ENCODE results near the gene RIGI. TPM values are rescaled to one million over a fixed set of nuclear protein-coding genes. Genes with fewer than 3 reads are reported as not detected.

Gene RIGI
- total and polyA plus RNA-seq, 2 of the 13 experiments (the other 11 are each of a cell fraction or from before 2014, with no cell fraction given) = 3.0 to 8.2 TPM

- no peak for TF ChIP-seq ZNF670 (CRISPR knock-in tag; IDR thresholded peaks at IDR 0.05; ENCODE audit: borderline replicate concordance)
- TF ChIP-seq DMTF1 (CRISPR knock-in tag; IDR thresholded peaks at IDR 0.05) = no peak
- no peak for TF ChIP-seq ZBTB40 (IDR thresholded peaks at IDR 0.05)
- peak; percentile 28; the same call in 1 of the 2 replicates for TF ChIP-seq ZBTB40 (CRISPR knock-in tag; IDR thresholded peaks at IDR 0.05)
- no peak for TF ChIP-seq ZNF343 (CRISPR knock-in tag; IDR thresholded peaks at IDR 0.05)
- TF ChIP-seq HNRNPLL (IDR thresholded peaks at IDR 0.05; ENCODE audit: low read depth, low read length, poor library complexity, severe bottlenecking) = peak; percentile 75
- no peak for TF ChIP-seq ZBTB44 (CRISPR knock-in tag; IDR thresholded peaks at IDR 0.05)
- TF ChIP-seq BRD4 (CRISPR knock-in tag; IDR thresholded peaks at IDR 0.05) = no peak
- TF ChIP-seq MEIS1 (CRISPR knock-in tag; IDR thresholded peaks at IDR 0.05; ENCODE audit: borderline replicate concordance) = no peak
- no peak for TF ChIP-seq ZNF263 (CRISPR knock-in tag; IDR thresholded peaks at IDR 0.05)
- no peak for TF ChIP-seq ZNF75D (CRISPR knock-in tag; IDR thresholded peaks at IDR 0.05; ENCODE audit: borderline replicate concordance)
- no peak for TF ChIP-seq RCOR2 (CRISPR knock-in tag; IDR thresholded peaks at IDR 0.05)
- no peak for TF ChIP-seq ZNF30 (CRISPR knock-in tag; IDR thresholded peaks at IDR 0.05)
- TF ChIP-seq REPIN1 (CRISPR knock-in tag; IDR thresholded peaks at IDR 0.05; ENCODE audit: borderline replicate concordance, low read depth) = peak; percentile 81; the same call in 1 of the 2 replicates
Observed at GRCh38 chr9:32526041-32526706, at the start of gene RIGI (continued).

Data from HepG2 (cell line).